Cardiac muscle cell (in vitro differentiated cells and primary cell): ENCODE results near the gene STON2. TPM values are rescaled to one million over a fixed set of nuclear protein-coding genes. Genes with fewer than 3 reads are reported as not detected.

Experiments
- DNase-seq, 2 donors: peaks; one replicate each; pipeline versions ENCODE4 v3.0.0 to v3.0.0-alpha.2; 2010 to 2017; ENCODE audit warnings: low read depth in 1 of 2, low spot score in 1 of 2
- H3K27ac ChIP-seq: fragments of 200-600 bp; sonication (generic); 2 replicates; pipeline ENCODE4 v1.5.1; 2016
- H3K27me3 ChIP-seq: fragments of 200-600 bp; sonication (generic); 2 replicates; pipeline ENCODE4 v1.6.0; 2016; ENCODE audit warnings: control low read depth
- H3K36me3 ChIP-seq: fragments of 200-600 bp; sonication (generic); 2 replicates; pipeline ENCODE4 v1.5.1; 2016; ENCODE audit warnings: control low read depth
- H3K4me1 ChIP-seq: fragments of 200-600 bp; sonication (generic); 2 replicates; pipeline ENCODE4 v1.8.1; 2017; ENCODE audit warnings: low read depth, mild to moderate bottlenecking, mixed run types
- H3K4me3 ChIP-seq: fragments of 200-600 bp; sonication (generic); 2 replicates; pipeline ENCODE4 v1.5.1; 2016; ENCODE audit warnings: mild to moderate bottlenecking
- H3K9me3 ChIP-seq: fragments of 200-600 bp; sonication (generic); 2 replicates; pipeline ENCODE4 v1.5.1; 2017; ENCODE audit warnings: low read depth, mild to moderate bottlenecking, control low read depth
- polyA plus RNA-seq: library from polyadenylated mRNA; unstranded; fragments of >200 nt; fragmentation: Nextera tagmentation; extraction: Ambion mirVana; gene quantifications from 2 replicates; pipeline ENCODE4 v1.2.1, GENCODE V29; 2016
- total RNA-seq: library from RNA; depleted of rRNA; stranded (reverse); fragments of >200 nt; gene quantifications from 2 replicates; pipeline ENCODE4 v1.2.3, GENCODE V29; 2016
- TF ChIP-seq, protein P1 (sequence below): IDR thresholded peaks from 2 replicates; pipeline ENCODE4 v1.5.1; 2012; ENCODE audit warnings: low read depth, mild to moderate bottlenecking, low read length

Gene STON2
- total and polyA plus RNA-seq, 2 experiments from 2014 or later, result 0.62 to 1.4 TPM

DNA sequence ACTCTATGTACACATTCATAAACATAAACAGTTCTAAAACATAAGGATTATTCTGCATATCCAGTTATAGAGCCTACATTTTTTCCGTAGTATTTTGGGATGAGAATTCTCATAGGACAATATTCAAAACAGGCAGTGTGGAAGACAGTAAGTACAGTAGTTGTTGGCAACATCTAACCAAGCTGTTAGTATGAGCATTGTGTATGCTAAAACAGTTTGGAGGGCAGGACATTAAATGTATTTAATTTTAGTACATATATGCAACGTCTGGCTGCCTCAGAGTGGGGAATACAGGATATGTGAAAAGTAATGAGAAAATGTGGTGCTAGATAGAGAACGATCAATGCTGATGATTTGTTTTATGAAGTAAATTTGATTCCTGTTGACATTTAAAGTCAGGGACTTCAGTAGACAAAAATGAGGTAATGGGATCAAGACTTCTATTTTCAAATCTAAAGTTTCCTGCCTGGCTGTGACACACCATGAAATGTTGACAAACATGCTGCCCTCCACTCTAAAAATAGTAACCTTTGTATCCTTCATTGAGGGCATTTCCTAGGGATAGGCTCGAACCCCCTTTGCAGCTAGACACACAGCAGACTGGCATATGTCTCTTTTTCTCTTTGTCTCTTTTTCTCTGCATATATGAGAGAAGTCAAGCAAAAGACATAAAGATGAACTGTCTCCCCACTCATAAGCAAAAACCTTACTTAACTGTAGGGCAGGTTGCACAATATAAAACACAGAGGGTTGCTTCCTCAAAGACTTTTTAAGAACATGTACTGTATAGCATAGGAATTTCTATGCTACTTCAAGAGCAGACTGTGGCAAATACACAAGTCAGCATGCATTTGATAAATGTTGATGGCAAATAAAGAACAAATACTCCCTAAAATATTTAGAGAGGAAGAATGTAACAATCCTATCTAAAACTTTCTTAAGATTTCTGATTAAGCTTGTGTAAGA lies 103.9 kb downstream of the STON2 start:
- Histone ChIP-seq H3K36me3 (no peaks in the 10 kb centered on the region), H3K27me3 (peaks cover 3% of the 10 kb centered on the region), H3K4me1 (no peaks in the 10 kb centered on the region), H3K27ac (no peak overlapping the region), H3K9me3 (no peaks in the 10 kb centered on the region), H3K4me3 (no peak overlapping the region)
- TF ChIP-seq, protein P1, sequence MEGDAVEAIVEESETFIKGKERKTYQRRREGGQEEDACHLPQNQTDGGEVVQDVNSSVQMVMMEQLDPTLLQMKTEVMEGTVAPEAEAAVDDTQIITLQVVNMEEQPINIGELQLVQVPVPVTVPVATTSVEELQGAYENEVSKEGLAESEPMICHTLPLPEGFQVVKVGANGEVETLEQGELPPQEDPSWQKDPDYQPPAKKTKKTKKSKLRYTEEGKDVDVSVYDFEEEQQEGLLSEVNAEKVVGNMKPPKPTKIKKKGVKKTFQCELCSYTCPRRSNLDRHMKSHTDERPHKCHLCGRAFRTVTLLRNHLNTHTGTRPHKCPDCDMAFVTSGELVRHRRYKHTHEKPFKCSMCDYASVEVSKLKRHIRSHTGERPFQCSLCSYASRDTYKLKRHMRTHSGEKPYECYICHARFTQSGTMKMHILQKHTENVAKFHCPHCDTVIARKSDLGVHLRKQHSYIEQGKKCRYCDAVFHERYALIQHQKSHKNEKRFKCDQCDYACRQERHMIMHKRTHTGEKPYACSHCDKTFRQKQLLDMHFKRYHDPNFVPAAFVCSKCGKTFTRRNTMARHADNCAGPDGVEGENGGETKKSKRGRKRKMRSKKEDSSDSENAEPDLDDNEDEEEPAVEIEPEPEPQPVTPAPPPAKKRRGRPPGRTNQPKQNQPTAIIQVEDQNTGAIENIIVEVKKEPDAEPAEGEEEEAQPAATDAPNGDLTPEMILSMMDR, result no peak
- peak in 1 of 2 donors; percentile 27 for DNase-seq

- no peaks in the 10 kb centered on the region for H3K9me3 ChIP-seq
- TF ChIP-seq, protein P1, result no peak
- H3K4me1 ChIP-seq, result no peaks in the 10 kb centered on the region
- H3K27ac ChIP-seq, result no peak overlapping the region
- H3K4me3 ChIP-seq, result no peak overlapping the region
- DNase-seq, result no peak
- no peaks in the 10 kb centered on the region for H3K36me3 ChIP-seq
- H3K27me3 ChIP-seq, result no peaks in the 10 kb centered on the region
These were observed 110.6 kb downstream of the STON2 start for GRCh38 chr14:81289516-81289915.

DNA sequence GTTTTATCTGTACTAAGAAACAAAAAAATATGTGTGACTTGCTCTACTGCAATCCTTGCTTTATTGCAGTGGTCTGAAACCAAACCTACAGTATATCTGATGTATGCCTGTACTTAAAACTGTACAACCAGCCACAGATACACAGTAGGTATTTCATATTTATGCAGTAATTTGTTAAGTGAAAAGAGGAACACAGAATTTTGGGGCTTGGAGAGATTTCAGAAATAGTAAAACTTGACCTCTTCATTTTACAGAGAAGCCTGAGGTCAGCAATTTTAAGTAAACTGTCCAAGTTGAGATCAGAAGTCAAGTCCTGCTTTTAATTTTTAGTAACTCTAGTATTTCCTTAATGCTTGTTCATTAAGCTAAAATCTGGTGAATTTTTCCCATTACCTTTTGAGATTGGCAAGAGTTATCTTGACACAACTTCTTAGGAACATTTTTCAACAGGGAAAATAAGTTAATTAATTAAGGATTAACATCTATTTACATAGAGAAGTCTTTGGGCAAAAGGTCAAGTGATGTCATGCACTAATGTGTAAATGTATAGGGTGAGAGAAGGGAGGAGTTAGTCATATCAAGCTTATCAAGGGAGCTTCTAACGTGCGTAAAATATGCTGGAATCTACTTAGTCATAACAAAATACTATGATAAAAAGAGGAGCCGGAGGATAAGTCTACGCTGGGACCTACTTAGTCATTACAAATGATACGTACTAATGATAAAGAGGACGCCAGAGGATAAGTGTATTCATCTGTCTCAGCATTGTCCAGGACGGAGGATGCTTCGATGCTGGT lies 113.4 kb downstream of the STON2 start:
- TF ChIP-seq, protein P1, result no peak
- Histone ChIP-seq H3K27ac (no peak overlapping the region), H3K27me3 (no peaks in the 10 kb centered on the region), H3K36me3 (no peaks in the 10 kb centered on the region), H3K9me3 (no peaks in the 10 kb centered on the region), H3K4me3 (no peak overlapping the region), H3K4me1 (no peaks in the 10 kb centered on the region)
- DNase-seq, result peak in 1 of 2 donors; percentile 32

DNA sequence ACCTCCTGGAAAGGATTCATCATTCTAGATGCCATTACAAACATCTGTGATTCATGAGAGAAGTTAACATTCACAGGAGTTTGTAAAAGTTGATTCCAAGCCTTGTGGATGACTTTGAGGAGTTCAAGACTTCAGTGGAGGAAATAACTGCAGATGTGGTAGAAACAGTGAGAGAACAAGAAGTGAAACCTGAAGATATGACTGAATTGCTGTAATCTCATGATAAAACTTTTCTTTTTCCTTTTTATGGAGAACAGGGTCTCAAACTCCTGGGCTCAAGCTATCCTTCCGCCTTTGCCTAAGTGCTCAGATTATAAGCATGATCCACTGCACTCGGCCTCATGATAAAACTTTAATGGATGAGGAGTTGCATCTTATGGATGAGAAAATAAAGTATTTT lies 114.9 kb downstream of the STON2 start:
- Histone ChIP-seq H3K27me3 (no peaks in the 10 kb centered on the region), H3K36me3 (no peaks in the 10 kb centered on the region), H3K4me3 (no peak overlapping the region), H3K27ac (no peak overlapping the region), H3K9me3 (no peaks in the 10 kb centered on the region), H3K4me1 (no peaks in the 10 kb centered on the region)
- TF ChIP-seq, protein P1, result no peak
- no peak for DNase-seq

DNA sequence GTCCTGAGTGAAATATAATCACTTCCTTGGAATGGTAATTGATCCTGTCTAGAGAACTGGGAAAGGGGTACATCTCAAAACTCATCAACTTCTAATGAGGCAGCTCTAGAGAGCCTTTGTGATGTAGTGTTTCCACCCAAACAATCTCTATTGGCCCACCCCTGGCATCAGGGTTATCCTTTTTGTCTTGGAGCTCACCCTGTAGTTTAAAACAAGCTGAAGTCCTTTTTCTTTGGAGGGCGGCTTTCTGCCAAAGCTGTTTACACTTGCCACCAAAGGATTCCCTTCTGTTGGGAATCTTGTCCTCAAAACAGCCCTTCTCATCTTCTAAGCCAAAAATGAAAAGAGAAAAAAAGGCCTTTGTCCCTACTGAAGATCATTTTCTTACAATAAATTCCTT lies 118.8 kb downstream of the STON2 start:
- Histone ChIP-seq H3K27me3 (no peaks in the 10 kb centered on the region), H3K9me3 (no peaks in the 10 kb centered on the region), H3K27ac (no peak overlapping the region), H3K36me3 (no peaks in the 10 kb centered on the region), H3K4me3 (no peak overlapping the region), H3K4me1 (no peaks in the 10 kb centered on the region)
- DNase-seq, result no peak
- TF ChIP-seq, protein P1, result no peak
